ENCODE data around the gene THADA. TPM values are rescaled to one million over a fixed set of nuclear protein-coding genes. Genes with fewer than 3 reads are reported as not detected.

Gene THADA
- total and polyA plus RNA-seq, 10 donors: 14.2 to 51.3 (median 40.0) TPM

GRCh38 chr2:43276266-43276941, 319.4 kb downstream of the THADA start:
- TF ChIP-seq POLR2AphosphoS5 (IDR thresholded peaks at IDR 0.05): peak in 1 of 3 donors; percentile 28
- TF ChIP-seq CTCF (IDR thresholded peaks at IDR 0.05 in 8 of 11, conservative IDR thresholded peaks at IDR 0.05 in 3 of 11): no peak
- no peaks in the 10 kb centered on the region for H3K9me3 ChIP-seq
- no peaks in the 10 kb centered on the region for H3K27me3 ChIP-seq (replicated peaks in 1 of 7)
- H3K4me3 ChIP-seq: no peak overlapping the region
- peaks cover 16 to 50% (median 30%) of the 10 kb centered on the region in 6 donors for H3K4me1 ChIP-seq
- intact Hi-C loops (cut with DNase I; ENCODE audit: low total_unique reads): no loop called here
- no peak for DNase-seq
- H3K36me3 ChIP-seq: peaks cover 0 to 66% (median 9%) of the 10 kb centered on the region in 6 donors
- 57 to 80% (median 71%) methylated on average over 6 of the region's 6 CpGs for WGBS, 5 donors
- peak overlapping the region; percentile 57 to 83 (median 72) for H3K27ac ChIP-seq

- peaks cover 18 to 59% (median 41%) of the 10 kb centered on the region in 6 donors for H3K4me1 ChIP-seq
- 91 to 97% (median 96%) methylated on average over 4 of the region's 4 CpGs for WGBS, 5 donors
- no peaks in the 10 kb centered on the region for H3K27me3 ChIP-seq (replicated peaks in 1 of 7)
- no peak for DNase-seq
- peaks cover 0 to 66% (median 3%) of the 10 kb centered on the region in 6 donors for H3K36me3 ChIP-seq
- no peak for TF ChIP-seq POLR2A (IDR thresholded peaks at IDR 0.05)
- no peak for TF ChIP-seq POLR2AphosphoS5 (IDR thresholded peaks at IDR 0.05)
- TF ChIP-seq CTCF (IDR thresholded peaks at IDR 0.05 in 8 of 11, conservative IDR thresholded peaks at IDR 0.05 in 3 of 11): no peak
- H3K27ac ChIP-seq: peak overlapping the region in 7 of 8 donors; percentile 26 to 80 (median 70)
- intact Hi-C loops (cut with DNase I; ENCODE audit: low total_unique reads): no loop called here
- H3K4me3 ChIP-seq: no peak overlapping the region
- no peaks in the 10 kb centered on the region for H3K9me3 ChIP-seq
Measured at GRCh38 chr2:43274721-43275120, 321.1 kb downstream of the THADA start.

- no peak for DNase-seq
- H3K36me3 ChIP-seq: peaks cover 0 to 66% (median 0%) of the 10 kb centered on the region in 6 donors
- no peaks in the 10 kb centered on the region for H3K27me3 ChIP-seq (replicated peaks in 1 of 7)
- peaks cover 23 to 65% (median 47%) of the 10 kb centered on the region in 6 donors for H3K4me1 ChIP-seq
- 82 to 93% (median 91%) methylated on average over 4 of the region's 4 CpGs for WGBS, 5 donors
- H3K9me3 ChIP-seq: no peaks in the 10 kb centered on the region
- H3K4me3 ChIP-seq: no peak overlapping the region
- peak overlapping the region in 3 of 8 donors; percentile 7 to 78 (median 11) for H3K27ac ChIP-seq
- TF ChIP-seq CTCF (IDR thresholded peaks at IDR 0.05 in 8 of 11, conservative IDR thresholded peaks at IDR 0.05 in 3 of 11): no peak
- TF ChIP-seq POLR2A (IDR thresholded peaks at IDR 0.05): no peak
- TF ChIP-seq POLR2AphosphoS5 (IDR thresholded peaks at IDR 0.05): no peak
- intact Hi-C loops (cut with DNase I; ENCODE audit: low total_unique reads): no loop called here
Measured at GRCh38 chr2:43274055-43274454, 321.8 kb downstream of the THADA start.

- peak overlapping the region in 2 of 8 donors; percentile 7 to 78 for H3K27ac ChIP-seq
- H3K9me3 ChIP-seq: no peaks in the 10 kb centered on the region
- no peaks in the 10 kb centered on the region for H3K27me3 ChIP-seq (replicated peaks in 1 of 7)
- DNase-seq: no peak
- TF ChIP-seq CTCF (IDR thresholded peaks at IDR 0.05 in 8 of 11, conservative IDR thresholded peaks at IDR 0.05 in 3 of 11) (no peak), POLR2AphosphoS5 (IDR thresholded peaks at IDR 0.05) (no peak), POLR2A (IDR thresholded peaks at IDR 0.05) (no peak)
- intact Hi-C loops (cut with DNase I; ENCODE audit: low total_unique reads): no loop called here
- no peak overlapping the region for H3K4me3 ChIP-seq
- H3K36me3 ChIP-seq: peaks cover 0 to 66% (median 0%) of the 10 kb centered on the region in 6 donors
- 63 to 89% (median 86%) methylated on average over 4 of the region's 4 CpGs for WGBS, 5 donors
- H3K4me1 ChIP-seq: peaks cover 25 to 71% (median 53%) of the 10 kb centered on the region in 6 donors
Measured at GRCh38 chr2:43273529-43273928, 322.3 kb downstream of the THADA start.
